ENCODE measurements around the gene EPHA8.

Gene EPHA8
- total RNA-seq: 0 to 0.11 (median 0) reads per million in 3 experiments

- DNase-seq: no peak
Observed at GRCh38 chr1:22562584-22563583, at the start of gene EPHA8. TSS of gene EPHA8 (plus strand) at chr1:22563489. CDS start at chr1:22563636, 147 bp downstream.

DNA sequence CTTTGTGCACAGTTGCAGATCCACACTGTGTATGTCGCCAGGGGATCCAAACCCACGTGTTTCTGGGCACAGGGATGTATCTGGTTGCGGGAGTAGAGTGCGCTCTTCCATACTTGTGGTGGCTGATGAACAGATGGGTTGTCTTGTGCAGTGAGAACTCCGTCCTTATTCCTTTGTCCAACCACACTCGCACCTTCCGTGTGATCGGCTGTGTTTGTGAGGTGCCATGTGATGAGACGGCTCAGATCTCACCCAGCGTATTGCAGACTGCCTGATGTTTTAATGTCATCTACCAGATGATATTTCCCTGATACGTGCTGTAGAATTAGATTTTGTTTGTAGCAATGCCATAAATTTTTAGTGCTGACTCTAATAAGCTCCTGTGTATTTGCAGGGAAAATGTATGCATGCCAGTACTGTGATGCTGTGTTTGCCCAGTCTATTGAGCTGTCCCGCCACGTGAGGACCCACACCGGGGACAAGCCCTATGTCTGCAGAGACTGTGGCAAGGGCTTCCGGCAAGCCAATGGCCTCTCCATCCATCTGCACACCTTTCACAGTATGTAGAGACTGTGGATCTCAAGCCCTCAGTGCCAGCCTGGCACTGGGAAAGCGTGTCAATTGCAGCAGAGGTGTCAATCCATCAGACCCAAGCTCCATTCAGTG is 46.2 kb upstream of the EPHA8 start:
- DNase-seq: no peak

DNA sequence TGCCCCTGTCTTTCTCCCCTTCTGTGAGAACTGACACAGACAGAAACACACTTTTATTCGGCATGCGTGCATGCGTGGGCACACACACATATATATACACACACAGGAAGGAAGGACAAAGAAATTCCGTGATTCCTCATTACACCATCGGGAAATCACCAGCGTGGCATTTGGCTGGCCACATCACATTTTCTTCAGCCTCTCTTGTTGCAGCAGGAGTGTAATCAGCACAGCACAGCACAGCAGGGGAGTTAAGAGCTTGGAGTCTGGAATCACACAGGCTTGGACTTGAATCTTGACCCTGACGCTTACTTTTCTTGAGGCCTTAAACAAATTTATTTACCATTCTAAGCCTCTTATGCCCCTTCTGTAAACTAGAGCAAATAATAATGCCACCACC is 45.3 kb upstream of the EPHA8 start:
- no peak for DNase-seq

- DNase-seq: no peak
Observed at GRCh38 chr1:22518379-22518778, 44.9 kb upstream of the EPHA8 start.

DNA sequence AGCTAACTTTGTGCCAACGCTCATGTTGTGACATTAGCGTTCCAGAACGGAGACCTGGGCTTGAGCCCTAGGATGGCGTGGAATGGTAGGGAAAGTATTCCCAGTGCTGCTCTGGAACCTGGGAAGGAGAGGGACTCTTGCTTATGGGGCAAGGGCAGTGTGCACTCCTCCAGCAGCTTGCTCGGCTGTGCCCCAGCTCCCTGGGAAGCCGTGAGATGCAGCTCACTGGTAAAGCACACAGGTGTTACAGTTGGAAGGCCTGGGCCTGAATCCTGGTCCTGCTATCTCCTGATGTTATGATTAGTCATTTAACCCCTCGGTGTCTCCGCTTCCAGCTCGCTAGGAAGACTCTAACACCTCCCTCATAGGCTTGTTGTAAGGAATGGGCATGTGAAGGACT is 42.4 kb upstream of the EPHA8 start:
- no peak for DNase-seq

GRCh38 chr1:22521692-22522091 is 41.6 kb upstream of the EPHA8 start:
- no peak for DNase-seq

GRCh38 chr1:22522221-22522743 is 41.0 kb upstream of the EPHA8 start:
- DNase-seq: no peak

GRCh38 chr1:22524481-22524880 is 38.8 kb upstream of the EPHA8 start:
- no peak for DNase-seq

DNA sequence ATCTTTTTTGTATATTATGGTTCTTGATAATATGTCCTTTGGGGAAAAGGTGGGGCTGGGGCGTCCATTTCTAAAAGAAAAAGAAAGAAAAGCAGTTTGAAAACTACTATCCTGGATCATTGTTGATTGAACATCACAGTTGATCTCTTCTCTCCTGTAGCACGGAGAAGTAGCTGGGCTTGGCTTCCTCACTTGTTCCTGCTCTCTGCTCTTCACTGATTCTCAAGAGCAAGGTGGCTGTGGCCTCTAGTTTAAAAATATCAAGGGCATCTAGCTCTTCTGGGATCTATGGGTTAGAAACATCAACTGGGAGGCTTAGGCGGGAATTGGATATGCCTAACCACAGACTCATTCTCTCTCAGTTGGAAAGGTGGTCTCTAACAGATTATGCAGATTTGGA is 38.1 kb upstream of the EPHA8 start:
- no peak for DNase-seq

DNA sequence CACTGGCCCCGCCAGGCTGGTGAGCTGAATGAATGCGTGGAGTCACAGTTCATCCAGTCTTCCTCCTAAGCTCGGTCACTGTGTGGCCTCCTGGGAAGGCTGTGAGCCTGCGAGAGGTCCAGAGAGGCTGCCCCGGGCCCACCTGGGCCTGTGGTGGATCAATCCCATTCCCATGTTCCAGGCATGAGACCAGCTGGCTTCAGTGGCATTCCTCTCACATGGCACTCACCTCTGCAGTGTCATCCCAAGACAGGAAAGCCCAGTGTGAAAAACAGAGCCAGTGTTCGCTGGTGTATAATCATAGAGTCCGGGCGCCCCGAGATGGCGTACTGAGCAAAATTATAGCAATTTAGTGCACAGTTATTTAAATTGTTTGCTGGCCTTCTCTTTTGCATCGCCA is 37.6 kb upstream of the EPHA8 start:
- DNase-seq: no peak

GRCh38 chr1:22526098-22526497 is 37.2 kb upstream of the EPHA8 start:
- DNase-seq: no peak

GRCh38 chr1:22526677-22527076 is 36.6 kb upstream of the EPHA8 start:
- no peak for DNase-seq

GRCh38 chr1:22527122-22527521 is 36.2 kb upstream of the EPHA8 start:
- no peak for DNase-seq

GRCh38 chr1:22527555-22528296 is 35.6 kb upstream of the EPHA8 start:
- DNase-seq: no peak

DNA sequence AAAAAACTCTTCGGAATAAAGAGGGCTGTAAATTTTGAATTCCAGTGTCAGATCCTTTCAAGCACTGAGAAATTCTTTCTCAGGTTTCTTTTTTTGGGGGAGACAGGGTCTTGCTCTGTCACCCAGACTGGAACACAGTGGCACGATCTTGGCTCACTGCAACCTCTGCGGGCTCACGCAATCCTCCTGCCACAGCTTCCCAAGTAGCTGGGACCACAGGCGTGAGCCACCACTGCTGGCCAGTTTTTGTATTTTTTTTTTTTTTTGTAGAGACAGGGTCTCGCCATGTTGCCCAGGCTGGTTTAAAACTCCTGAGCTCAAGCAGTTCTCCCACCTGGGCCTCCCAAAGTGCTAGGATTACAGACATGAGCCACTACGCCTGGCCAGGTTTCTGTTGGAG is 34.8 kb upstream of the EPHA8 start:
- DNase-seq: no peak

DNA sequence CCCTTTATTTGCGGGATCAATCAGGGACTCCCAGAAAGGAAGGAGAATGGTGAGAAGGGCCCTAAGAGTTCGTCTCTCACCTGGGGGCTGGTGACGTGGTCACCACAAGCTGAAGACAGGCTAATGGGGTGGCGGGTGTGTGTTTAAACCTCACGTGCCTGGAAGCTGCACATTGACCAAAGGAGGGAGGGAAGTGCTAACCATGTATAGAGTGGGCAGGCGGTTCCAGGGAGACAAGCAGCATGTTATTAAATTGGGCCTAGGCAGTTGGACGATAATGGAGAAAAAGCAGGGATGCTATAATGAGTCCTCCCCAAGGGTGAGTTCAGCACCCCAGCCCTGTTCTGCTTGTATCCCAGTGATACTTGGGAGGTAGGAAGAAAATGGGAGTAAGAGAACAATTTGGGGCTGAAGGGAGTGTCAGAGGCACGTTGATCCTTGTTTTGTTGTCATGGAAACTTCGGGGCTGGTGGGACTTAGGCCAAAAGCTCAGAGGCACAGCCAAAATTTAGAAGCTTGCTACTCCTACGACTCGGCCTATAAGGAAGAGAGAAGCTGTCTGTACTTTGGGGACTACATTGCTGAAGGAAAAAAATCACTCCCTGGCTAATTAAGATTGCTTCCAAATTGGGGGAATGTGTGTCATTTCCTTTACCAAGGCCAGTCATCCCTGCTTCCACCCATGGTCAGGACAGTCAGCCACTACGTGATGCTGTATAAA is 33.2 kb upstream of the EPHA8 start:
- no peak for DNase-seq

- DNase-seq: no peak
Observed at GRCh38 chr1:22530715-22531114, 32.6 kb upstream of the EPHA8 start.

DNA sequence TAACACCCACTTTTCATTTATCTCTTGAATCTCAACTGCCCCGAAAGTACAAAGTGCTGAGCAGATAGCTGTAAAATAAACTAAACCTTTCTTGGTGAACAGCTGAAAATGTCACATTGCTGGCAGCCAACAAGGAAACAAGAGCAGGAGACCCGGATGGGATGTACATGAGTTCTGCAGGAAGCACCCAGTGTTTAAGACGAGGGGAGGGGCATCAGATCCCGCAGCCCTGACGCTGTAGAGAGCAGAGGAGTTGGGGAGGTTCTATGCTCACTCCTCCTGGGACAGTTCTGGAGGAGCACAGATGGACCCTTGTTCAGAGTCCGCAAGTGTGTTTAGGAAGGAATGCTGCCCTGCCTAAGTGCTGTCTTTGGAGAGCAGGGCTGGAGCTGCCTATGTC is 32.0 kb upstream of the EPHA8 start:
- DNase-seq: no peak

- DNase-seq: no peak
Observed at GRCh38 chr1:22533244-22533895, 29.9 kb upstream of the EPHA8 start.

GRCh38 chr1:22534951-22535350 is 28.3 kb upstream of the EPHA8 start:
- no peak for DNase-seq

DNA sequence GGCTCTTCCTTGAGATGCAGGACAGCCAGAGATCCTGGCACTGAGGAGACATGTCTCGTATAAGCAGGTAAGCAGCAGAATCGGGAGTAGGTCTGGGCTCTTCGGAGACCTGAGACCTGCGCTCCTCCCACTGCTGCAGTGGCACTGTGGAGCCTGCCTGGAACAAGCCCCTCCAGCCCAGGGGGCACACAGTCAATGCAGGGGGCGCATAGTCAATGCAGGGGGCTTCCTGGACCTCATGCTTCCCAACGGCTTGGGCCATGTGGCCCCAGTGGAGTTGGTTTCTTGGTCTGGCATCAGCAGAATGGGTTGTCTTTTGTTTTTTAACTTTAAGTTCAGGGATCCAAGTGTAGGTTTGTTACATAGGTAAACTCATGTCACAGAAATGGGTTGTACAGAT is 27.9 kb upstream of the EPHA8 start:
- no peak for DNase-seq

DNA sequence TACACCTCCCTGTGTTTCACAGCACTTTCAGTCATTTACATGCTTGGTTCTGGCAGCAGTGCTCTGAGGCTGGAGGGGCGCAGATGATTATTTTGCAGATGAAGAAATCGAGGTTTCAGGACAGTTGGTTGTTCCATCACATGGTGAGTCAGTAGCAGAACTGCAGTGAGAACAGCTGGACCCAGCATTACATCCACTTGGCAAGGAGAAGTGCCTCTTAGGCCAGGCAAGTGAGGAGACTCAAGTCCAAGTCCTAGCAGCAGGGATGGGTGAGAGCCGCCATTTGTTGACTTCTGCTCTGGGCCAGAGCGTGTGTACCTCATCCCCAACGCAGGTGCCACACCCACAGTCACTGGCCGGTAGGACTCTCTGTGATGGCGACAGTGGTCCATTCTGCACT is 26.8 kb upstream of the EPHA8 start:
- DNase-seq: no peak
